GM21717 (cell line): Measurements from ENCODE around the gene RNF212B.
"Not testable (repeated sequence)": the region's sequence is repeated elsewhere in the genome, so short reads cannot be mapped to it uniquely, and the experiment has no call there.

Experiments
- ATAC-seq: cut with Tn5 transposase; IDR thresholded peaks from one replicate; pipeline ENCODE4 v1.9.1; 2021; ENCODE audit warnings: mild to moderate bottlenecking, moderate library complexity; ENCODE audit not compliant: unreplicated experiment

The RNF212B gene

DNA sequence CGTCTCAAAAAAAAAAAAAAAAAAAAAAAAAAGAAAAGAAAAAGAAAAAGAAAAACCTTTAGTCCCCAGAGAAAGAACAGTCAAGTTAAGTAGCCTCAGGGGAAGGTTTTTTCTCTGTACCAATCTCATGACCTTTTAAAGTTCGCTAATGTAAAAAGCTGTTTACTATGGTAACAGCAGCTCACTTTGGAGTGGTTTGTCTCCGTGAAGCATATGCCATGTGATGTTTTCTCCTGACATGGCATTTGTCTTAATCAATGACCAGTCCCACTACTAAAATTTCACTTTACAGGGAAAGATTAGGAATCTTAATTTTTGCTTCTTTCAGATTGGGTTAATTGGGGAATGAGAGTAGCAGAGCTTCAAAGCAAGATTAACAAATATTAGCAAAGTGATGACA lies 4.3 kb downstream of the RNF212B start:
- ATAC-seq: no peak

DNA sequence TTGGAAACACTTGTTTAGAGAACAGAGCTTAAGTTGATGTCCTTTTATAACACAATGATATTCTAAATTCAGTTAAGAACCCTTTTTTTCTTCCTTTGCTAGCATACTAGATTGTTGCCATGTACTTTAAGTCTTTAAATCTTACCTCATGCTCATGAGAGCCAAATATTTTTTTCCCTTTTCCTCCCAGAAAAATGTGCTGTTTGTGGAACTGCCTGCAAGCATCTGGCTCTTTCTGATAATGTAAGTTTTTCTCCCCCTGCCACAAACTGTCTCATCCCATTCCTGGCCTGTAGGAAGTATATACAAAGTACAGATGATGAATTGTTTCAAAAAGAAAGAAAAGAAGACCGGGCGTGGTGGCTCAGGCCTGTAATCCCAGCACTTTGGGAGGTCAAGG lies 5.3 kb downstream of the RNF212B start:
- ATAC-seq: no peak

DNA sequence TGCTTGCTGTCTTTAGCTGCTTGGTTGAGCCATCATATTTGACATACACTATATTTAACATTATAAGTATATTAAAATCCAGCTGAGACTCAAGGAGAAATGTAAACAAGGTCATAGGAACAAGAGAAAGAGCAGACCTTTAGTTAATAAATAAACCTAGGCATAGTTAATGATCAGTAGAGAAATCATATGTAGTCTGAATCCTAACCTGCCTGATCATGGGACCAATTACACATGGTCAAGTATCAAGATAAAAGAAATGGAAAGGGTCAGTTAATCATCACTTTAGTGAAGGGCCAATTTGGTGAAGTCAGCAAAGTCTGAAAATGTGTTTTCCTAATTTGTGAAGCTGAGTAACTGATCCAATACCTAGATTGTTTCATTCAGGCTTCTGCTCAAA lies 7.5 kb downstream of the RNF212B start:
- ATAC-seq: no peak

DNA sequence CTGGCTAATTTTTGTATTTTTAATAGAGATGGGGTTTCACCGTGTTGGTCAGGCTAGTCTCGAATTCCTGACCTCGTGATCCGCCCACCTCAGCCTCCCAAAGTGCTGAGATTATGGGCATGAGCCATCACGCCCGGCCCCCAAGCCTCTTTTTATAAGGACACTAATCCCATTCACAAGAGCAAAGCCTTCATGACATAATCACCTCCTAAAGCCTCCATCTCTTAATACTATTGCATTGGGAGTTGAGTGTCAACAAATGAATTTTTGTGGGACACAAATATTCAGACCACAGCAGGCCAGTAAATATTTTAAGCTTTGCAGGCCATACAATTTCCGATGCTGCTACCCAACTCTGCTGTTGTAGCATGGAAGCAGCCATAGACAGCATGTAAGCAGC lies 10.9 kb downstream of the RNF212B start:
- no peak for ATAC-seq

DNA sequence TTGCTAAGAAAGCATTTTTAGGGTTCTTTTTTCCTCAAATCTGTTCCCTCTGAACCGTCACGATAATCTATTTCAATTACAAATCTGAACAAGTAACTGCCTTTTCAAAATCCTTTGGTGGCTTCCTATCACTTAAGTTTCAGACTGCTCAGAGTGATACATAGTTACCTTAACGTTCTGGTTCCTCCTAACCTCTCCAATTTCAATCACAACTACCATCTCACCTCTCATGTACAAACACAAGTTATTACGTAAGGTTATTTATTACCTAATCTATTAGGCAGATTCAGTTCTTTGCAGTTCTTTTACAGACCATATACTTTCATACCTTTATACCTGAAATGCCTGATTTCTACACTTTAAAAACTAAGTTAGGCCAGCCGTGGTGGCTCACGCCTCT lies 12.1 kb downstream of the RNF212B start:
- no peak for ATAC-seq

DNA sequence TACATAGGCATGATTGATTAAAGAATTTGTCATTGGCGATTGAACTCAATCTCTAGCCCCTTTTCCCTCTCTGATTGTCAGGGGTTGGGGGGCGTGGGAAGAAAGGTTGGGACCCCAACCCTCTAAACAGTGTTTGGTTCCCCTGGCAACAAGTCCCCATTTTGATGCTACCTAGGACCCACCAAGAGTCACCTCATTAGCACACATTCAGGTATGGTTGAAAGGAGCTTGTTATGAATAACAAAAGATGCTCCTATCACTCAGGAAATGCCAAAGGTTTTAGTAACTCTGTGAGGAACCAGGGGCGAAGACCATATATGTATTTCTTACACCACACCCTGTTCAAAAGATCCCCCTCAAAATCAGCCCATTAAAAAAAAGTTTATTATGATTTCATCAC lies 14.3 kb downstream of the RNF212B start:
- ATAC-seq: no peak

DNA sequence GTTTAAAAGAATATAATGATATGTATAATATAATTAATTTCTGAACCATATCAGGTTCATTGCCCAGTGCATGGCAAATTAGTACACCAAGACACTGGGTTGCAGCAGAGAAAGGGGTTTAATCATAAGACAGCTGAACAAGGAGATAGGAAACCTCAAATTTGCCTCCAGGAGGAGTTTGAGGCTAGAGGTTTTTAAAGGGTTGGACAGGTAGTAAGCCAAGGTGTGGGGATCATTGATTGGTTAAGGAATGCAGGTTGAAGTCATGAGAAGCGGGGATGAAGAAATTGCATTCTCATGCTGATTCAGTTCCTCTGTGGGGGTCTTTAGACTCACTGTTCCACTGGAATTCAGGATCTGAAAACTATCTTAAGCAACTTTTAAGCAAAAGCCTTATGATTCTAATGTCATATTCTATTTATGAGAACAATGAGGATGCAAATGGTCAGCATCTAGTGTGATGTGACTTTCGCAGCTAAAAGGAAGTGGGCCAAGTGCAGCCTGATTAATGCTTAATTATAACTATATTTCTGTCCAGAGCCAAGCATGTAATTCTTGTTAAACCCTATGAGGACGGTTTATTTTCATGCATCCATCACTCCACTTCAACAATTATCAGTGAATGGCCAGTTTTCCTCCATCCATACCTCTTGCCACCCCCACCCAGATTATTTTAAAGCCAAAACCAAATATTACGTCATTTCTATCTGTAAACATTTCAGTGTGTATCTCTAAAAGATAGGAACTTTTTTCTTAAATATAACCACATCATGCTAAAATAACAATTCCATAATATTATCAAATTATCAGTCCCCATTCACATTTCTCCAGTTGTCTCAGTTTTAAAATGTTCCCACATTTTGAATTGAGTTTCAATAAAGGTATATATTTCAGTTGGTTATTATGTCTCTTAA lies 14.9 kb downstream of the RNF212B start:
- ATAC-seq: no peak

DNA sequence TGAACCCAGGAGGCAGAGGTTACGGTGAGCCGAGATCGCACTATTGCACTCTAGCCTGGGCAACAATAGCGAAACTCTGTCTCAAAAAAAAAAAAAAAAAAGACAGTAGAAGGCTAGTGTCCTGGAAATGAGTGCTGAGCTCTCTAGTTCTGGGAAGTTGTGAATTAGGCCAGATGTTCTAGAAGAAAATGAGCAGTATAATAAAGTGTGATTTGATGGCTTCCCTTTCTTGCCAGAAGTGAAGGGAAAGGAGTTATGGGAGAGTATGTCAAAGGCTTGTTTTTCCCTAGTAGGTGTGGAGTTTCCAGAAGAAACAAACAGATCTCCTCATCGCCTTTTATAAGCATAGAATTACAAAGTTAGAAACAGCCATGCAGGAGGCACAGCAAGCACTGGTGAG lies 20.5 kb downstream of the RNF212B start:
- no peak for ATAC-seq

DNA sequence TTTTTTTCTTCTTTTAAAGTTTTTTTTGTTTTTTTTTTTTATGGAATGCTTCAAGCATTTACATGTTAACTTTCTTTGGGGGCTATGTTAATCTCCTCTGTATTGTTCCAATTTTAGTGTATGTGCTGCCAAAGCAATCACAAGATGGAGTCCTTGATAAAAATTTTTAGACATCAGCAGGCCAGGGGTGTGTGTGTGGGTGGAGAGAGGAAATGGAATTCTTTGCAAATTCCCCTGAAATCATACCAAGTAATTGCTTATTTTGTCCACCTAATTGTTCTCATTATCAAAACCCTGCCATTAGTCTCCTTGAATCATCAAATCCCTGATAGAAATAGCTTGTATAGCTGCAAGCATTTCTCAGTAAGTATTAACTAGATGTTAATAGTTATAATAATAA lies 21.7 kb downstream of the RNF212B start:
- ATAC-seq: no peak

DNA sequence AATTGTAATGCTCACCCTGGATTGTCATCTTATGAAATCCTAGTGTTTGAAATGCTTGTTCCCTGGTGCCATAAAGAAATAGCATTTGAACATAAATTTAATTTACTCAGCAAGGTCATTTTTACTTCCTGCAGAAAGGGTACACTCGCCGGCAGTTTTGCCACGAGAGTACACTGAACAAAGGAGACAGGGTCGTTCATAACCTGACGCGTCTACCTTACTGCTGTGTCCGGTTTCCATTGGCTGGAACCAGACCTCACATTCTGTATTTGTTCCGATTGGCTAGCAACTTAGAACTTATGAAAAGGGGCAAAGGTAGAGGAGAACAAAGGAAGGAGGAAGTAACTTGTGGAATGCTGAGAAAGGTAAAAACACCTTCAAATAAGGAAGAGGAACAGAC lies 23.1 kb downstream of the RNF212B start:
- not testable (repeated sequence) for ATAC-seq

DNA sequence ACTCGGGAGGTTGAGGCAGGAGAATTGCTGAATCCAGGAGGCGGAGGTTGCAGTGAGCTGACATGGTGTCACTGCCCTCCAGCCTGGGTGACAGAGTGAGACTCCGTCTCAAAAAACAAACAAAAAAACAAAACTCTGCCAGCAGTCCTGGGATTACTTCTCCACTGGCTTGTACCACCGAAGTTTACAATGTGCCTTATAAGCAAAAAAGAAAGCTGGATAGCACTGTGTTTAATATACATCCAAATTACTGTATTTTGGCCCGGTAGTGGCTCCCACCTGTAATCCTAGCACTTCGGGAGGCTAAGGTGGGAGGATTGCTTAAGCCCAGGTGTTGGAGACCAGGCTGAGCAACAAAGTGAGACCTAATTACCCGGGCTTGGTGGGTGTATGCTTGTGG lies 31.5 kb downstream of the RNF212B start:
- ATAC-seq: no peak

DNA sequence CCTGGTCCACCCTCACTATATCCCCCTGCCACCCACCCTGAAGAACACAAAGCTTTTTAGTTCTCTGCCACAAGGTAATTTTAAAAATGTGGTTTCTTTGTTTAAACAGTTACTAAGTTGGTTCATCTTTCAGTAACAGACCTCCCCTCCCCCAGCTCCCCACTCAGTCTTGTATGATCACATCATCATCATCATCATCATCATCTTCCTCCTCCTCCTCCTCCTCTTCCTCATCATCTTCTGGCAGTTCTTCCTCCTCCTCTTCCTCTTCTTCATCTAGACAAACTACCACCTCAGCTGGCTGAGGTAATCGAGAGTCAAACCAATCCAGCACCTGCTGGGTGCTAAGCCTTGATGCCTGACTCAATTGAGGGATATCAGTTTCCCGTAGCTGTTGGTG lies 37.7 kb downstream of the RNF212B start:
- no peak for ATAC-seq

DNA sequence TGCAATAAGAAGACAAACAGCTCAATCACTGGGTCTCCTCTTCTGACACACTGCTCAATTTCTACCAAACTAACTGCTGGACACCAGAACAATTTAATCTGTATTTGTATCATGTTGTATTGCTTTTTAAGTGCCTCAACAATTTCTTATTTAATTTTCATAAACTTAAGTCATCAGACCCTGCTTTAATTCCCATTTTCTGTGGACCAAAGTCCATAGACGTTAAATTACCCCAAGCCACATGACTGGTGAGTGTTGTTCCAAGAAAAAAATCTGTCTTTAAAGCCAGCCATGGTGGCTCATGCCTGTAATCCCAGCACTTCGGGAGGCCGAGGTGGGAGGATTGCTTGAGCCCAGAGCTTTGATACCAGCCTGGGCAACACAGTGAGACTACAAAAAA lies 39.5 kb downstream of the RNF212B start:
- ATAC-seq: no peak

DNA sequence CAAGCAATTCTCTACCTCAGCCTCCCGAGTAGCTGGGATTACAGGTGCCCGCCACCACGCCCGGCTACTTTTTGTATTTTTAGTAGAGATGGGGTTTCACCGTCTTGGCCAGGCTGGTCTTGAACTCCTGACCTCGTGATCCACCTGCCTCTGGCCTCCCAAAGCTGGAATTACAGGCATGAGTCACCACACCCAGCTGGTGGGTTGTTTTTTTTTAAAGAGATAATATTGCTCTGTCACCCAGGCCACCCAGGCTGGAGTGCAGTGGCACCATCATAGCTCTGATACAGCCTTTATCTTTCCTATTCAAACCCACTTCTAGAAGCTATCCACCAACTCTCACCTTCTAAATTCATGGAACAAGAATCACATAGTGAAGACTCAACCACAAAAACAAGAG lies 40.2 kb downstream of the RNF212B start:
- ATAC-seq: not testable (repeated sequence)

DNA sequence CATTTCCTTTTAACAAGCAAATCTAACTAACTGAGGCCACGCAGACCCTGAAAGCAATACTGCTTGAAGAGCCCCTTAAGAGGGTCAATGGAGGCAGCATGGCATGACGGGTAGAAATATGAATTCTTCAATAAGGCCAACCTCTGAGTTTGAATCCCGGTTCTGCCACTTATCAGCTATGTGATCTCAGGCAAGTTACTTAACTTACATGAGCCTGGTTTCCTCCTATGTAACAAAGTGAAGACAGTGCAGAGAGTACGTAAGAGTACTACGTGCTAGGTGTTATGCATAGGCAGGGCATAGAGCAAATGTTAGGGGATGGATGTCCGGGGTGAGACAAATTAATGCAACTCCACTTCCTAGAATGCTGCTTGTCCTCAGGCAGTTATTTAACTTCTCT lies 43.5 kb downstream of the RNF212B start:
- no peak for ATAC-seq

DNA sequence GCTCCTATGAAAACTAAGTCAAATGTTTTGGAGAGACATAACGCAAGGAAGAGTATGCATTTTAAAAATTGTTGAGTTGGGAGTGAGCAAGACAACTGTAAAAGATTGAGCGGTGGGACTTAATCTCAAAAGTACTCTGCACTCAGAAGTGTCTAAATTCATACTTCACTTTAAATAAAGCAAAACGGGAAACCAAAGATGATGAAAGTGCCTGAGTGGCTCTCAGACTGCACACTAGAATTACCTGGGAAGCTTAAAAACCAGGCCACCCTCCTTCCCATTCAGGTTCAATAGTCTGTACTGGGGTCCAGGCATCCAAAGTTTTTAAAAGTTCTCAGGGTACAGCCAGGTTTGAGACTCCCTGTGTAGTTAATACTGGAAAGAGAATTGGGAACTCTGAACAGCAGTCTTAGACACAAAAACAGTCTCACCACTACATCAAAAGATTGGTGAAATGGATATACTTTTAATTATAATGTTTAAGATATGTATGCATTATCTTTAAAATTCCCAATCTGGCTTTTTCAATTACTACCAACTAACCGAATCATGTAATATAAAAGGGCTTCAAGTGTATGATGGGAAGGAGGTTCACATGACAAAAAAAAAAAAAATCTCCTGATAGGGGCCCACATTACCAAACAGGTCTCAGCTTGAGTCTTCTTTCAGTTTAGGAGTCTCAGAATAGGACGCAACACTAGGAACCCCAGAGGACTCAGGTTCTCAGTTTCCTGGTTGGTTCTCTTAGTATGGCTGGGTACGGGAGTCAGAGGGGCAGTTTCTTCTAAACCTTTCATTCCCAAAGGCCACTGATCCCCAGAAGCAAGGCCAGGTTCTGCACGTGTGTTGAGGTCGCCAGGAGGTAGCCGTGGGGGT lies 47.2 kb downstream of the RNF212B start:
- no peak for ATAC-seq

DNA sequence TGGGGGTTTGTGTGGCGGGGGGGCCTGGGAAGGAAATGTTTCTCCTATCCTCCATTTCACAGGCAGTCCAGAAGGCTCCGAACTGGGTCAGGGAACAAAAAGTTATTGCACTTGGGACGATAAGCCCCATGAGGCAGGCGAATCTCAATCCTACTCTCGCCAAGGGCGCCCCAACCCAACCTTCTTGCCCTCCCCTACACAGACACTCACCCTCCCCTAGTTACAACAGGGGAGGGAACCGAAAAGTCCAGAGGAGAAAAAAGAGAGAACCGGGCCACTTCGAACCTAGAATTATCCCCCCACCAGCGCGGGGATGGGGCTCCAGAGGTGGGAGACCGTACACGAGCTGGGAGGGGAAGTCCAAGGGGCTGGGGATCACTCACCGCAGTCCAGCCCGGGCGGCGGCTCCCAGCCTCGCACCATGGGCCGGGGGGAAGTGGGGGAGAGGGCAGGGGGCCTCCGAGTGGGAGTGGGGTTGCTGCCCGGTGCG lies 47.8 kb downstream of the RNF212B start:
- peak; percentile 17 for ATAC-seq

DNA sequence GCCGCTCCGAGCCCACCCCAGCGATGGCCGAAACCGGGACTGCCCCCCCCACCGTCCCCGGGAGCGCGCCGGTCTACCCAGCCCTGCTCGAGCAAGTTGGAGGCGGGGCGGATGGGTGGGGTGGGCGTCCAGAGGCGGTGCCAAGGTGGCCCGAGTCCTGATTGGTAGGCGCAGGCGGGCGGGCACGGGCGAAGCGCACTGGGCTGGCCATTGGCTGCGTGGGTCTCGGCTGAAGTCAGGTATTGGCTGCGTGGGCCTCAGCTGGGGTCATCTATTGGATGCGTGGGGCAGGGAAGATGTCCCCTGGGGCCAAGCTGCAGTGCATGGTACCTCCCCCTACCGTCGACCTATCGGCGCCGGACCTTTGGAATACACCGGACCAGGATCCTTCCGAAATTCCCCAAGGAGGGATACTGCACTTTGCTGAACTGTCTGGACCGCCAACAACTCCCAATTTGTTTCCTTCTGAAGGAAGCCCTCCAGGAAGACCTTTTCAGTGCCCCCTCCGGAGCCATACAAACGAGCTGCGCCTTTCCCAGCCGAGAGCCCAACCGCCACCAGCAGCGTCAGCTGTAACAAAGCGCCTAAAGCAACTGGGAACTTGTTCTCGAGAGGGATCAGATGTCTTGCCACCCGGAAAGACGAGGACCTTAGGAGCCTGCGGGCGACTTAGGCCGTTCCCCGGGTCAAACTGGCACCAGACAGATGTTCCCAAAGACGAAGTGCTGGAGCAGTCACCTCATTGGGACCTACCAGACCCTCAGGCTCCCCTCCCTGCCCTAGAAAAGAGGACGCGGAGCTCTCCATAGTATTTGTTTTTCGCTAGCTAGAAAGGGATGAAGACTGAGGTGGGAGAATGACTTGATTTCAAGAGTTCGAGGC lies 48.5 kb downstream of the RNF212B start, which contains the start of gene HOMEZ:
Gene HOMEZ, minus strand, starts transcription at position 113 of the 882 bp plus-strand sequence. CDS start 180 bp downstream, outside the sequence.
- peak; percentile 96 for ATAC-seq

DNA sequence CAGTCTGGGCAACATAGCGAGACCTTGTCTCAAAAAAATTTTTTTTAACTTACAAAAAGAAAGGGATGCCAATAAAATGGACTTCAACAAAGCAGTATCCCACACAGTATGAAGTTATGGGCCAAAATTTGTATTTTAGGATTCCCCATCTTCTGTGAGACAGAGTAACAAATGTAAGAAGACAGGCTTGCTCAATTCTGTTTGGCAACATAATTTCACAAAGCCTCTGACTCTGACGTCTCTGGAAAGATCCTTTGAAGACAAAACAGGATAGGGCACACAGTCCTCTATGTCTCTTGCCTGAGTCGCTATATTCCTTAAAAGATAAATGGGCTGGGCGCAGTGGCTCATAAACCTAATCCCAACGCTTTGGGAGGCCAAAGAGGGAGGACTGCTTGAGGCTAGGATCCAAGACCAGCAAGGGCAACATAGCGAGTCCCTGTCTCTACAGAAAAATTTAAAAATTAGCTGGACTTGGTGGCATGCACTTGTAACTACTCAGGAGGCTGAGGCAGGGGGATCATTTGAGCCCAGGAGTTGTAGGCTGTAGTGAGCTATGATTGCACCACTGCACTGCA lies 49.3 kb downstream of the RNF212B start:
- ATAC-seq: no peak
